HL-60 (cell line): ENCODE results near the gene DAZL.

Source experiments
- CTCF ChIP-seq: IDR thresholded peaks from one replicate; pipeline ENCODE4 v1.5.1; 2011; ENCODE audit warnings: low read length, control low read depth, inconsistent platforms; ENCODE audit not compliant: insufficient read depth
- GABPA ChIP-seq: IDR thresholded peaks from 2 replicates; pipeline ENCODE4 v1.6.1; 2012; ENCODE audit warnings: low read depth
- POLR2AphosphoS5 ChIP-seq: IDR thresholded peaks from 2 replicates; pipeline ENCODE4 v1.6.1; 2012; ENCODE audit warnings: low read depth
- REST ChIP-seq: IDR thresholded peaks from 2 replicates; pipeline ENCODE4 v1.6.1; 2012; ENCODE audit warnings: low read depth; ENCODE audit not compliant: insufficient replicate concordance
- SPI1 ChIP-seq: IDR thresholded peaks from 2 replicates; pipeline ENCODE4 v1.6.1; 2012; ENCODE audit warnings: low read depth, mild to moderate bottlenecking, borderline replicate concordance

GRCh38 chr3:16538507-16538906 lies 66.7 kb downstream of the DAZL start:
- TF ChIP-seq CTCF (no peak), POLR2AphosphoS5 (no peak), SPI1 (no peak), GABPA (no peak), REST (no peak)
